GM21825 (cell line): ENCODE measurements around the gene SYNE2.

Experiments
- ATAC-seq: cut with Tn5 transposase; IDR thresholded peaks from one replicate; pipeline ENCODE4 v1.9.1; 2021; ENCODE audit warnings: mild to moderate bottlenecking, moderate library complexity; ENCODE audit not compliant: unreplicated experiment

SYNE2 gene

DNA sequence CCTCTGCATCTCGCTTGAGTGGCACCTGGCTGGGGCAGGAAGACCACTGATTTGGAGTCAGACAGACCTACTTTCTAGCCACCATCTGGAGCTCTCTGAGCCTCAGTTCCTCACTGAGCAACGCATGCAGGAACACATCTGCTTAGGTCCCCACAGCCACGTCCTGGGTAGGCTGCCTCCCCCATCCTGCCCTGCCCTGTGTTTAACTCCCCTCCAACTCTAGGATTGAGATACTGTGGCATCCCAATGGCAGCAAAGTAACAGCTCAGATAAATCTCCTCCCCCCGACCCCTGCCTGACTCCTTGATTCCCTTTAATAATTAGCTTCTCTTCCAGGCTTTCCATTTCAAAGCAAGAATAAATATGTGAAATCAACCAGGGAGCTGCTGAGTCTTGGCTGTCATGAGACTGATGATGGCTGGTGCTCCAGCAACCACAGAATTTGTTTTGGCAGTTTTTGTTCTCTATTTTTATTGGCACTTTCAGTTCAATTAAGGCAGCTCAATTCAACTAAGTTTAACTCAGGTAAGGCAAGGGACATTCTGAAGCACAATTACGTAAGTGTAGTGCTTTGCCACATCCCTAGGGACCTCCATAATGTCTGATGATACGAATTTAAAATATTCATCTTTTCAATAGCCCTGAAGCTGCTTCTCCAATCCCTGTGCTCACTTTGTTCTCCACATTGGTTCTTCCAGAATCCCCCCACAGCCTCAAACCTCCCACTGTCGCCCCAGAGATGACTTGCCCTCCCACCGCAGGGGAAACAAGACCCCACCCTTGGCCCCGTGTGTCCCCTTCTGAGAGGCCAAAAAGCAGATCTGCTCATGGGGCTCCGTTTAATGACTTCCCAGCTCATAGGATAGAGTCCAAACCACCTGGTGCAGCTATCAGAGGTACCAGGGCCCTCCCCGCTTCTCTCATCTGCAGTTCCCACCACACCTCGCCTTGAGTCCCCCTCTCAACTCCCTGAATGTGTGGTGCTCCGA lies 383.1 kb downstream of the SYNE2 start:
- peak; percentile 65 for ATAC-seq

DNA sequence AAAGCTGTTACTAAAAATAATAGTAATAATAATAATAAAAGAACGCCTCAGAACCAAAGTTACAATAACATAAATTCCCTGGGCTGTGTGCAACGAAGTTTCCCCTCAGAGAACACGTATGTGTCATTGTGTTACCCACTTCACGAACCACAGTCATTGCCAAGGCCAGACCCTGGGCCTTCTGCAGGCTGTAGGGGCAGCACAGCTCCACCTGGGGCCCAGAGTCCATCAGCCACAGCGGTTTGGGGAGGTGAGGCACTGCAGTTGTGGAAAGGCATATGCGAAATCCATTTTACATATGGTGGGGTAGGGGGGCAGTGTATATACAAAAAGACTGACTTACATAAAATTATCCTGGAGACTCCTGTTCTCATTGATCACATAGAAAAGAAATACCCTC lies 385.2 kb downstream of the SYNE2 start:
- ATAC-seq: no peak

DNA sequence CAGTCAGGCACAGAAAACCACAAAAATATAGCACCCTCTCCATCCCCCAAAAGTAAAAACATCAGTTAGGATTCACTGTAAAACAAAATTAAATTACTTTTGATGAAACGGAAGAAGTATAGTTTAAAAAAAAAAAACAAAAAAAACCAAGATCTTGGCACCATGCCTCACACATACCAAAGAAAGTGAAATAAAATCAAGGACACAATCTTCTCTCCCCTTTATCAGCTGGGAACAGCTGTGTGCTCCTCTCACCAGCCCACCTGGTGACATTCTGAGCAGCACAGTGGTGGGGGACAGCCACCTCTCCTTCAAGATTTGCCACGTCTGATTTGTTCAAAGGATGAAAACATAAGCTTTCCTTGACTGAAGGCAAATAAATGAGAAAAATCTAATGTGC lies 385.8 kb downstream of the SYNE2 start:
- ATAC-seq: no peak

DNA sequence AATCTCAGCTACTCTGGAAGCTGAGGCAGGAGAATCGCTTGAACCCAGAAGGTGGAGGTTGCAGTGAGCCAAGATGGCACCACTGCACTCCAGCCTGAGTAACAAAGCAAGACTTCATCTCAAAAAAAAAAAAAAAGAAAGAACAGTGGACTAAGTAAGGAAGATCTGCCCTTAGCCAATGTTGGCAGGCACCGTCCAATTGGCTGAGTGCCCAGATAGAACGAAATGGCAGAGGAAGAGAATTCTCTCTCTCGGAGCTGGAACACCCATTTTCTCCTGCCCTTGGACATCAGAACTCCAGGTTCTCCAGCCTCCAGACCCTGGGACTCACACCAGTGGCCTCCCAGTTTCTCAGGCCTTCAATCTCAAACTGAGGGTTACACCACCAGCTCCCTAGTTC lies 391.5 kb downstream of the SYNE2 start:
- ATAC-seq: no peak

DNA sequence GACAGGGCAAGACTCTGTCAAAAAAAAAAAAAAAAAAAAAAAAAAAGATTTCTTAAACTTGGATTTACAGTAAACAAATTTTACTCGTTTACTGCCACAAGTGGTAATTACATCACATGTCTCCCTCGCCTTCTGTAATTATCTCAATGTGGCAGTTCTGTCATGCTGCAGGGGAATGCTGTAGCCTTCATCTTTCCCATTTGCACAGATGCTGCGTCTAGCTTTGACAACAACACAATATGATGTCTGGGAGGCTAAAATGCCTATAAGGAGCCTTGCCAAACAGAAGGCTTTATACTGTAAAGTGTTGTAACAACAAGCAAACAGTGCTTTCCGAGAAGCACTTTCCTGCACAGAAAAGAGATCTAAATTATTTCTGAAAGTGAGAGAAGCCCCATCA lies 392.7 kb downstream of the SYNE2 start:
- ATAC-seq: no peak

DNA sequence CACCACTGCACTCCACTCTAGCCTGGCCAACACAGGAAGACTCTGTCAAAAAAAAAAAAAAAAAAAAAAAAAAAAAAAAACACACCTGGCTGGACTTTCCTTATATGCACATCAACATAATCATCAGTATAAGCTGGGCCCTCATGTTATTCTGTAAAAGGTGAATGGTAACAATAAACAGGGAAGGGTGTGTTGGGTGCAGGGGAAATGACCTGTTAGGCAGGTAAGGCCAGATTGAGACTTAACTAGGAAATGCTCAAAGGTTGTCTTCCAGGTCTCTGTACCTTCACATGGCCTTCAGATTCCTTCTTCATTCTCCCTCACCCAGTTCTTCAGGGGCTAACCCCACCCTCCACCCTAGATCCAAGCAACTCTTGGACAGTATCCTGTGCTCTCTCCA lies 393.9 kb downstream of the SYNE2 start:
- no peak for ATAC-seq

DNA sequence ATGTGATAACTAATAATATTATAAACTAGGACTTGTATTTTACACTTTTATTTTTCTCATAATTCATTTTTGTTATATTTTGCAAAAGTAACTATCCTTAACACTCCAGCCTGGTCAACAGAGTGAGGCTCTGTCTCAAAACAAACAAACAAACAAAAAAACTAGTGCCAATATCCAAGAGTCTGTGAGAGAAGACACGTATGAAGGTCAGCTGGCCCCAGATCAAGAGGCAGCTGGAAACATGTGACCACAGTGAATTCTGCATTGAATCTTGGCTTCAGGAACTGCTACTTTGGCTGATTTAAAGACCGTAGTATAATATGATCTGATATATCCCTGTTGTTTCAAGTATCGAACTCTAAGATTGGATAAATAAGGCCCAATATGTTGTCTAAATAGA lies 394.4 kb downstream of the SYNE2 start:
- no peak for ATAC-seq

DNA sequence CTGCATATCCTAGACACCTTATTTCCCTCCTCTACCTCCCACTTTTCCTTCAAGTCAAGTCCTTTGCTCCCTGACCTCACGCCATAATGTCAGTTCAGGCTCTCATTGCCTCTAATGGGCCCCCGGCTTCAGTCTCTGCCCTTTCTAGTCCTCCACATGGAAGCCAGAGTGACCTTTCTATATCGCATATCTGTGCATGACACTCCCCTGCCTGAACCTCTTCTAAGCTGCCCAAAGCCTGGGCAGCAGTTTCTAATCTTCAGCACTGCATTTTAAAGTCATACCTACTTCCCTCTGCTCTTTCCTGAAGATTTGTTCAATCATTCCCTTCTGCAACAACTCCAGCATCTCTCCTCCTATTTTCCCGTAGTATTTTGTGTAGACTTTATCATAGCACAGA lies 395.9 kb downstream of the SYNE2 start:
- ATAC-seq: no peak

DNA sequence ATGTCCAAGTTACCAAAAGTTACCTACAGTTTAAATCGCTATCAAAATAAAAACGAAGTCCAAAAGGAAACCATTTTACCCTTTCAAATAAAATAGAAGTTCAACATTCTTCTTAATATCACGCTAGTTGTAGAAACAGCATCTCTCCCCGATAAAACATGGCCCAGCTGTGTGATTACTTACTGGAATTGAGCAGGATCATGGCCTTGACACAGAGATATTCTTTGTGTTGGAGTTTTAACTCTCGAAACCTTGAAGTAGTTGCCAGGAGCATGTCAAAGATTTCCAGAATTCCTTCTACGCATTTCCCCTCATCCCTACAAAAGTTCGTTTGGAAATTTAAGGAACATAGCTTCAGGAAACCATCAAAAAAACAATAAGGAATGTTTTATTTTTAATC lies 396.6 kb downstream of the SYNE2 start:
- no peak for ATAC-seq

DNA sequence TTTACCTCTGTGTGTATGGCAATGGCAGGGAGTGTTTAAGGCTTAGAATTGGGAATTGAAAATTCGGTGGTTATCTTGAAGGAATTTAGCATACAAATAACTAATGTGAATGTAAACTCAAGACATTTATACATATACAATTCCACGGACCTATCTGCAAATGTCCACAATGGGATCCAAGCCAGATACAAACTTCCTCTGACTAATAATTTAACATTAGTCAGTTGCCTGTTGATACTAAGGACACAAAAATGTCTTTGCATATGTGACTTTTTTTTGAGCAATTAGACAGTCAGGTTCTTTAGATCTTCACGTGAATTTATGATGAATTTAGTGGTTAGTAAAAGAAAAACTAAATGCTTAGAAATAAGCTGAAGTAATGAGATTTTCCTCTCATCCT lies 400.9 kb downstream of the SYNE2 start:
- no peak for ATAC-seq

DNA sequence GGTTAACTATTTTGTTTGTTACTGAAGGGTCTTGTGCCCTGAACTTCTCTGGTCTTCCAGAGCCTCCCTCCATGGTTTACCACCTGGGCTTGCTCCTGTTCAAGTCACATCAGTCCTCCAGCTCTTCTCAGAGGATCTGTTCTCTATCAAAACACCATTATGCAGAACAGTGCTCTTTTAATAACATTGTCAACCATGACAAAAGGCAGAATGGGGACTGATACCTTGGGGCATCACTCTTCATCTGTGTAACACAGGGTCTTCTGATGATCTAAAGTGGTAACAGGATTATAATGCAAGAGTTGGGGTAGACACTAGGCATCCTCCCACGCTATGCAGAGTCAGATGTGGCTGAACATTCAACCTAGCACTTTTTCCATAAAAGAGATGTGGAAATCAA lies 403.0 kb downstream of the SYNE2 start:
- ATAC-seq: no peak

DNA sequence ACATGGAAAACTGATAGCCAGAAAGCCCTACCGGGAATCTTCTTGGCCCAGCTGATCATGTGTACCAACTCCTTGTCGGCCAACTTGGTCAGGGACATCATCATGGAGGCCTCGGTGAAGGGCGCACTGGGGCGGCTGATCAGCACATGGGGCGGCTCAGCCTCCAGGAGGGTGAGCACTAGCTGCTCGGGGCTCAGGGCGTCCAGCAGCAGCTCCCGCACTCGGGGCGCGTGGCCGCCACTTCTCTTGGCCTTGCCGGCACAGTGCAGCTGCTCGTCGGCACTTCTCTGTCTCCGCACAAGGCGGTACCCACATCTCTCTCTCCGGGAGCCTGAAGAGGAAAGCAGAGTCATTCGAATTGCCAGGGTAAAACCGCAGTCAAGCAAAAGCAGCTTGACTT lies 407.6 kb downstream of the SYNE2 start:
- ATAC-seq: no peak

DNA sequence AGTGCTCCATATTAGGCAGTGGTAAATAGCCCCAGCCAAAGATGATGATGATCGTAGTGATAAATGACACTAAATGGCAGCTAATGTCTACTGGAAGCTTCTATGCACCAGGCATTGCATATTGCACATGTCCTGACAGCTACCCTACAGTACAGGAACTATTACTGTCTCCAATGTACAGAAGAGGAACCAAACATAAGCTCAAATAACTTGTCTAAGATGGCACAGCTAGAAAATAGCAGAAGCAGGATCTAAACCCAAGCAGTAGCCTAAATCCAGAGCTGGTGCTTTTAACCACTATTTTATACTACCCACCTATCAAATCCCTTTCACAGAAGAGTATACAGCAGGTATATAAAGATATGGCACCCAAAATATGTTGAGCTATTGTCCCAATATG lies 412.4 kb downstream of the SYNE2 start:
- no peak for ATAC-seq

DNA sequence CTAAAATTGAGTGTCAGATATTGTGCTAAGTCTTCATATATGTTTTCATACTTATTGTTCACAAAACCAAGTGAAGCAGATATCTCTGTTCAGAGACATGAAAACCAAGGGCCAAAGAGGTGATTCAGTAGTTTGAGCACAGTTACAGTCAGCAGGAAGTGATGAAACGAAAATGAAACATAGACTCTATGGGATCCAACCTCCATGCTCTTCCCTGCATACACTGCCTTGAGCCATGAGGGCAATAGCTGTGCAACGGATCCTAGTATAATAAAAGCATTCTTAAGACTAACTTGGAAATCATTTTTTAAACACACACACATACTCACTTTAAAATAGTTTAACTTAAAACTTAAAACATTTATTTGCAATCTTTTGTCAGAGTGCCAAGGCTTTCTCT lies 413.4 kb downstream of the SYNE2 start:
- ATAC-seq: no peak

DNA sequence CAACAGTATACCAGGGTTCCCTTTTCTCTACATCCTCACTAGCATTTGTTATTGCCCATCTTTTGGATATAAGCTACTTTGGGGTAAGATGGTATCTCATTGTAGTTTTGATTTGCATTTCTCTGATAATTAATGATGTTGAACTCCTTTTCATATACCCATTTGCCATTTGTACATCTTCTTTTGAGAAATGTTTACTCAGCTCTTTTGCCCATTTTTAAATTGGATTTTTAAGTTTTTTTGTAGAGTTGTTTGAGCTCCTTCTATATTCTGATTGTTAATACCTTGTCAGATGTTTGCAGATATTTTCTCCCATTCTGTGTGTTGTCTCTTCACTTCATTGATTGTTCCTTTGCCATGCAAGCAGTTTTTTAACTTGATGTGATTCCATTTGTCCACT lies 419.2 kb downstream of the SYNE2 start:
- ATAC-seq: no peak
